ENCODE measurements around the gene TFDP1.

DNA sequence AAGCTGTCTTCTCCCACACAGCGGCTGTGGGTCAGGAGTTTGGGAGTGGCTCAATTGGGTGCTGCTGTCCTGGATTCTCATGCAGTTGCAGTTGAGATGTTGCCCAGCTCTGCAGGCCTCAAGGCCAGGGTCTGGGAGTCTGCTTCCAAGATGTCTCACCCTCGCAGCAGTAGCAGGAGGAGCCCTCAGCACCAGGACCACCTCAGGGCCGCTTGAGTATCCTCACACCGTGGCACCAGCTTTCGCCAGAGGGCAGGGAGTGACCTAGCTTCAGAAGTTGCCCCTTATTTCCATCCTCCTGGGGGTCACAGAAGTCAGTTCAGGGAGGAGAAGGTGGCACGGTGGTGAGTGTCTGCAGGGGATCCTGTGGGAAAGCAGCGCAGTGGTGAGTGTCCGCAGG, 20.9 kb downstream of the TFDP1 start:
- TF ChIP-seq EZH2 (IDR thresholded peaks at IDR 0.05; ENCODE audit: insufficient read depth, poor library complexity, severe bottlenecking) (no peak), EZH2phosphoT487 (IDR thresholded peaks at IDR 0.05; ENCODE audit: insufficient read depth, low read depth) (no peak)
